Measurements from ENCODE around the gene PCDHGA9. TPM values are rescaled to one million over a fixed set of nuclear protein-coding genes. Genes with fewer than 3 reads are reported as not detected.
"Not testable (repeated sequence)": the region's sequence is repeated elsewhere in the genome, so short reads cannot be mapped to it uniquely, and the experiment has no call there.

The PCDHGA9 gene
- total and polyA plus RNA-seq, 2 experiments from 2014 or later = 0.71 to 2.6 TPM

GRCh38 chr5:141397756-141398551 lies 4.6 kb upstream of the PCDHGA9 start, which contains the start of gene PCDHGB5:
Gene PCDHGB5, plus strand, starts transcription at chr5:141397947. Its CDS starts 181 bp downstream, at chr5:141398128.
- H3K9ac ChIP-seq = peak within 1 kb of the TSS; percentile 67
- WGBS, 2 experiments (ENCODE audit: low coverage in 1 of 2, low lambda C conversion rate in 2 of 2, missing lambda C conversion rate in 2 of 2) = 23 to 24% methylated on average over 23 to 26 of the region's 43 CpGs
- H3K79me2 ChIP-seq (ENCODE audit: insufficient read depth); H3K9me3 ChIP-seq (ENCODE audit: low read depth); H3K4me1 ChIP-seq (ENCODE audit: insufficient read depth); H3K9me2 ChIP-seq (ENCODE audit: insufficient read depth); H4K20me1 ChIP-seq (ENCODE audit: insufficient read depth); in situ Hi-C loops (cut with MboI); H3K27ac ChIP-seq; H3K36me3 ChIP-seq (ENCODE audit: low read depth); H3K27me3 ChIP-seq (replicated peaks; ENCODE audit: insufficient read depth); H3F3A ChIP-seq (ENCODE audit: insufficient read depth): not testable (repeated sequence)
- DNase-seq = peak; percentile 68
- H3K4me3 ChIP-seq = peak within 1 kb of the TSS; percentile 72
- H2AFZ ChIP-seq = peak within 1 kb of the TSS; percentile 62; the same call in 1 of the 2 replicates
- H3K4me2 ChIP-seq (ENCODE audit: unreplicated experiment) = peak within 1 kb of the TSS; percentile 47

- WGBS, 2 experiments (ENCODE audit: low coverage in 1 of 2, low lambda C conversion rate in 2 of 2, missing lambda C conversion rate in 2 of 2) = 32 to 34% methylated on average over 15 of the region's 15 CpGs
Observed at GRCh38 chr5:141398608-141399007, 4.0 kb upstream of the PCDHGA9 start.

DNA sequence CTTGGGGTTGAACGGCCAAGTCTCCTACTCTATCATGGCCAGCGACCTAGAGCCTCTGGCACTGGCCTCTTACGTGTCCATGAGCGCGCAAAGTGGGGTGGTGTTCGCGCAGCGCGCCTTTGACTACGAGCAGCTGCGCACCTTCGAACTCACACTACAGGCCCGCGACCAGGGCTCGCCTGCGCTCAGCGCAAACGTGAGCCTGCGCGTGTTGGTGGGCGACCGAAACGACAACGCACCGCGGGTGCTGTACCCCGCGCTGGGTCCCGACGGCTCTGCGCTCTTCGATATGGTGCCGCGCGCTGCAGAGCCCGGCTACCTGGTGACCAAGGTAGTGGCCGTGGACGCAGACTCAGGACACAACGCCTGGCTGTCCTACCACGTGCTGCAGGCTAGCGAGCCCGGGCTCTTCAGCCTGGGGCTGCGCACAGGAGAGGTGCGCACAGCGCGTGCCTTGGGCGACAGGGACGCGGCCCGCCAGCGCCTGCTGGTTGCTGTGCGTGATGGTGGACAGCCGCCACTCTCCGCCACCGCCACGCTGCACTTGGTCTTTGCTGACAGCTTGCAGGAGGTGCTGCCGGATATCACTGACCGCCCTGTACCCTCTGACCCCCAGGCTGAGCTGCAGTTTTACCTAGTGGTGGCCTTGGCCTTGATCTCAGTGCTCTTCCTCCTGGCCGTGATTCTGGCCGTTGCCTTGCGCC lies 2.9 kb upstream of the PCDHGA9 start:
- Histone ChIP-seq H3K36me3 (ENCODE audit: low read depth) (no peaks in the 10 kb centered on the region), H3K4me2 (ENCODE audit: unreplicated experiment) (peak overlapping the region; percentile 46), H3F3A (ENCODE audit: insufficient read depth) (peaks cover 8% of the 10 kb centered on the region; the same call in 1 of the 2 replicates), H3K4me1 (ENCODE audit: insufficient read depth) (no peaks in the 10 kb centered on the region), H4K20me1 (ENCODE audit: insufficient read depth) (no peaks in the 10 kb centered on the region), H3K9me2 (ENCODE audit: insufficient read depth) (no peaks in the 10 kb centered on the region), H3K4me3 (peak overlapping the region; percentile 58), H3K27ac (no peak overlapping the region), H3K9me3 (ENCODE audit: low read depth) (no peaks in the 10 kb centered on the region), H3K9ac (no peak overlapping the region), H3K27me3 (replicated peaks; ENCODE audit: insufficient read depth) (no peaks in the 10 kb centered on the region), H3K79me2 (ENCODE audit: insufficient read depth) (0 out of 2 replicates have a peak, but pooled peaks cover 4% of the 10 kb centered on the region), H2AFZ (no peak overlapping the region)
- in situ Hi-C loops (cut with MboI) = no loop called here
- TF ChIP-seq EZH2phosphoT487 (IDR thresholded peaks at IDR 0.05; ENCODE audit: insufficient read depth, low read depth) (no peak), EZH2 (IDR thresholded peaks at IDR 0.05; ENCODE audit: insufficient read depth, poor library complexity, severe bottlenecking) (no peak)
- 38 to 39% methylated on average over 41 to 61 of the region's 61 CpGs for WGBS, 2 experiments (ENCODE audit: low coverage in 1 of 2, low lambda C conversion rate in 2 of 2, missing lambda C conversion rate in 2 of 2)
- DNase-seq = no peak

More at GRCh38 chr5:141398608-141399007, 4.0 kb upstream of the PCDHGA9 start:
- Histone ChIP-seq H3K4me1 (ENCODE audit: insufficient read depth) (no peaks in the 10 kb centered on the region), H3K9me3 (ENCODE audit: low read depth) (no peaks in the 10 kb centered on the region), H3K4me2 (ENCODE audit: unreplicated experiment) (no peak overlapping the region), H3K79me2 (ENCODE audit: insufficient read depth) (0 out of 2 replicates have a peak, but pooled peaks cover 4% of the 10 kb centered on the region), H3F3A (ENCODE audit: insufficient read depth) (peaks cover 8% of the 10 kb centered on the region; the same call in 1 of the 2 replicates), H3K36me3 (ENCODE audit: low read depth) (no peaks in the 10 kb centered on the region), H3K27ac (no peak overlapping the region), H3K27me3 (replicated peaks; ENCODE audit: insufficient read depth) (no peaks in the 10 kb centered on the region), H3K4me3 (no peak overlapping the region), H4K20me1 (ENCODE audit: insufficient read depth) (no peaks in the 10 kb centered on the region), H2AFZ (no peak overlapping the region), H3K9me2 (ENCODE audit: insufficient read depth) (no peaks in the 10 kb centered on the region), H3K9ac (no peak overlapping the region)
- DNase-seq = no peak
- TF ChIP-seq EZH2phosphoT487 (IDR thresholded peaks at IDR 0.05; ENCODE audit: insufficient read depth, low read depth) = no peak
- TF ChIP-seq EZH2 (IDR thresholded peaks at IDR 0.05; ENCODE audit: insufficient read depth, poor library complexity, severe bottlenecking) = no peak
- in situ Hi-C loops (cut with MboI) = no loop called here

DNA sequence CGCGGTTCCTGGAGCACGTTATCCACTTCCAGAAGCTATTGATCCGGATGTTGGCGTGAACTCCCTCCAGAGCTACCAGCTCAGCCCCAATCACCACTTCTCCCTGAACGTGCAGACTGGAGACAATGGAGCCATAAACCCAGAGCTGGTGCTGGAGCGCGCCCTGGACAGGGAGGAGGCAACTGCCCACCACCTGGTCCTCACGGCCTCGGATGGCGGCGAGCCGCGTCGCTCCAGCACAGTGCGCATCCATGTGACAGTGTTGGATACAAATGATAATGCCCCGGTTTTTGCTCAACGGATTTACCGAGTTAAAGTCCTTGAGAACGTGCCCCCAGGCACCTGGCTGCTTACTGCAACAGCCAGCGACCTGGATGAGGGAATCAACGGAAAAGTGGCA lies 809 bp downstream of the PCDHGA9 start:
- H3K36me3 ChIP-seq (ENCODE audit: low read depth) = no peaks in the 10 kb centered on the region
- H3K27me3 ChIP-seq (replicated peaks; ENCODE audit: insufficient read depth) = no peaks in the 10 kb centered on the region
- no peaks in the 10 kb centered on the region for H4K20me1 ChIP-seq (ENCODE audit: insufficient read depth)
- in situ Hi-C loops (cut with MboI) = no loop called here
- 34 to 36% methylated on average over 22 of the region's 22 CpGs for WGBS, 2 experiments (ENCODE audit: low coverage in 1 of 2, low lambda C conversion rate in 2 of 2, missing lambda C conversion rate in 2 of 2)
- no peaks in the 10 kb centered on the region for H3K9me3 ChIP-seq (ENCODE audit: low read depth)
- DNase-seq = no peak
- H3K4me3 ChIP-seq = peak overlapping the region; percentile 68
- 0 out of 2 replicates have a peak, but pooled peaks cover 4% of the 10 kb centered on the region for H3K79me2 ChIP-seq (ENCODE audit: insufficient read depth)
- H3K9me2 ChIP-seq (ENCODE audit: insufficient read depth) = no peaks in the 10 kb centered on the region
- H2AFZ ChIP-seq = peak overlapping the region; percentile 65; the same call in 1 of the 2 replicates
- H3K4me1 ChIP-seq (ENCODE audit: insufficient read depth) = no peaks in the 10 kb centered on the region; the same call in 1 of the 2 replicates
- no peak overlapping the region for H3K9ac ChIP-seq
- no peak for TF ChIP-seq EZH2 (IDR thresholded peaks at IDR 0.05; ENCODE audit: insufficient read depth, poor library complexity, severe bottlenecking)
- no peak for TF ChIP-seq EZH2phosphoT487 (IDR thresholded peaks at IDR 0.05; ENCODE audit: insufficient read depth, low read depth)
- H3F3A ChIP-seq (ENCODE audit: insufficient read depth) = peaks cover 8% of the 10 kb centered on the region; the same call in 1 of the 2 replicates
- no peak overlapping the region for H3K4me2 ChIP-seq (ENCODE audit: unreplicated experiment)
- no peak overlapping the region for H3K27ac ChIP-seq

DNA sequence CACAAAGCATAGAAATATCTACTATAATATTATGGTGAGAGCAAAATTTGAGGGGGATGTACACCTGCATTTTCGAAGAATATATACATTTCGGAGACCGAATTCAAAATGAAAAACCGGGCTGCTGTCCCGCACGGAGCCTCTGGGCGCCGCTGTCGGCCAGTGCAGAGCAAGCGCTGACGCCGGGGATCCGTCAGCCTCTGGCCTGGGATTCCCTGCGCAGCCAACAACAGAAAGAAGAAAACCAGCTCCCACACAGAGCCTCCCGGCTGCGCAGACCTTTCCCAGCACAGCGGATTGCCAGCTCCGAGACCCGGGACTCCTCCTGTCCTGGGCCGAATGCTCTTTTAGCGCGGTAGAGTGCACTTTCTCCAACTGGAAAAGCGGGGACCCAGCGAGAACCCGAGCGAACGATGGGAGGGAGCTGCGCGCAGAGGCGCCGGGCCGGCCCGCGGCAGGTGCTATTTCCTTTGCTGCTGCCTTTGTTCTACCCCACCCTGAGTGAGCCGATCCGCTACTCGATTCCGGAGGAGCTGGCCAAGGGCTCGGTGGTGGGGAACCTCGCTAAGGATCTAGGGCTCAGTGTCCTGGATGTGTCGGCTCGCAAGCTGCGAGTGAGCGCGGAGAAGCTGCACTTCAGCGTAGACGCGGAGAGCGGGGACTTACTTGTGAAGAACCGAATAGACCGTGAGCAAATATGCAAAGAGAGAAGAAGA lies 5.4 kb downstream of the PCDHGA9 start, which contains the start of gene PCDHGB6:
Gene PCDHGB6 (plus strand): TSS at position 232 of the 716 bp plus-strand sequence. CDS start 182 bp downstream, at position 414.
- WGBS, 2 experiments (ENCODE audit: low coverage in 1 of 2, low lambda C conversion rate in 2 of 2, missing lambda C conversion rate in 2 of 2) = 10 to 12% methylated on average over 41 to 47 of the region's 51 CpGs
- H3K9me2 ChIP-seq (ENCODE audit: insufficient read depth); H3K9me3 ChIP-seq (ENCODE audit: low read depth); H3K4me1 ChIP-seq (ENCODE audit: insufficient read depth); H4K20me1 ChIP-seq (ENCODE audit: insufficient read depth); H3K27me3 ChIP-seq (replicated peaks; ENCODE audit: insufficient read depth); H3F3A ChIP-seq (ENCODE audit: insufficient read depth); H3K79me2 ChIP-seq (ENCODE audit: insufficient read depth); in situ Hi-C loops (cut with MboI); H3K36me3 ChIP-seq (ENCODE audit: low read depth): not testable (repeated sequence)
- Histone ChIP-seq H3K27ac (0 out of 2 replicates have a peak within 1 kb of the TSS, but pooled peaks have one; percentile 13), H3K4me2 (ENCODE audit: unreplicated experiment) (peak within 1 kb of the TSS; percentile 67), H2AFZ (peak within 1 kb of the TSS; percentile 74), H3K9ac (peak within 1 kb of the TSS; percentile 56; the same call in 1 of the 2 replicates), H3K4me3 (peak within 1 kb of the TSS; percentile 68)
- DNase-seq = peak; percentile 86

Data from GM23248 (cell line).